Ovary (tissue), 3 donors: Measurements from ENCODE around the gene SMG9.

Experiments
- EP300 ChIP-seq: sonication (generic); formaldehyde crosslinking; IDR thresholded peaks from one replicate; pipeline ENCODE4 v1.6.1; 2017; ENCODE audit warnings: antibody characterized with exemption
- POLR2A ChIP-seq: fragments of 450-650 bp; IDR thresholded peaks from one replicate; pipeline ENCODE4 v1.6.1; 2017; ENCODE audit warnings: antibody characterized with exemption, mild to moderate bottlenecking, moderate library complexity
- TF ChIP-seq, protein P1 (sequence below), 3 donors: fragments of 450-650 bp in 2 of 3; fragments of 200-600 bp in 1 of 3; IDR thresholded peaks; one replicate each; pipeline versions ENCODE4 v1.5.1 to v1.8.0; 2016 to 2022; ENCODE audit warnings: antibody characterized with exemption in 3 of 3, mild to moderate bottlenecking in 1 of 3
- donor health status: DM: no; HTN: no; CAD: no.

- TF ChIP-seq, protein P1, sequence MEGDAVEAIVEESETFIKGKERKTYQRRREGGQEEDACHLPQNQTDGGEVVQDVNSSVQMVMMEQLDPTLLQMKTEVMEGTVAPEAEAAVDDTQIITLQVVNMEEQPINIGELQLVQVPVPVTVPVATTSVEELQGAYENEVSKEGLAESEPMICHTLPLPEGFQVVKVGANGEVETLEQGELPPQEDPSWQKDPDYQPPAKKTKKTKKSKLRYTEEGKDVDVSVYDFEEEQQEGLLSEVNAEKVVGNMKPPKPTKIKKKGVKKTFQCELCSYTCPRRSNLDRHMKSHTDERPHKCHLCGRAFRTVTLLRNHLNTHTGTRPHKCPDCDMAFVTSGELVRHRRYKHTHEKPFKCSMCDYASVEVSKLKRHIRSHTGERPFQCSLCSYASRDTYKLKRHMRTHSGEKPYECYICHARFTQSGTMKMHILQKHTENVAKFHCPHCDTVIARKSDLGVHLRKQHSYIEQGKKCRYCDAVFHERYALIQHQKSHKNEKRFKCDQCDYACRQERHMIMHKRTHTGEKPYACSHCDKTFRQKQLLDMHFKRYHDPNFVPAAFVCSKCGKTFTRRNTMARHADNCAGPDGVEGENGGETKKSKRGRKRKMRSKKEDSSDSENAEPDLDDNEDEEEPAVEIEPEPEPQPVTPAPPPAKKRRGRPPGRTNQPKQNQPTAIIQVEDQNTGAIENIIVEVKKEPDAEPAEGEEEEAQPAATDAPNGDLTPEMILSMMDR (IDR thresholded peaks at IDR 0.05), result no peak
- no peak for TF ChIP-seq POLR2A
- TF ChIP-seq EP300, result no peak
These were observed 63.9 kb downstream of the SMG9 start for GRCh38 chr19:43690890-43691289.
